CD8-positive, alpha-beta memory T cell (primary cell): ENCODE results near the gene EBLN1. TPM values are rescaled to one million over a fixed set of nuclear protein-coding genes. Genes with fewer than 3 reads are reported as not detected.

ENCODE experiments used
- CTCF ChIA-PET: fragments of 350-600 bp; sonication (Branson Sonifier 250); formaldehyde crosslinking; loops from one replicate; lab custom pipeline; 2021; ENCODE audit warnings: antibody characterized with exemption; lab: Charles Lee
- POLR2A ChIA-PET: fragments of 350-600 bp; sonication (Branson Sonifier 250); formaldehyde crosslinking; loops from one replicate; lab custom pipeline; 2021; ENCODE audit warnings: antibody characterized with exemption; lab: Charles Lee
- DNase-seq, 5 donors: peaks; one replicate each; pipeline versions ENCODE4 v3.0.0 to v3.0.0-alpha.2; 2020 to 2022; ENCODE audit warnings: mixed read lengths in 1 of 5
- H3K27ac ChIP-seq: one replicate; pipeline ENCODE4 v1.7.0; 2013; ENCODE audit warnings: low read depth, mild to moderate bottlenecking, low read length, moderate library complexity
- H3K27me3 ChIP-seq: 2 replicates; pipeline ENCODE4 v1.7.0; 2013; ENCODE audit warnings: low read length, mild to moderate bottlenecking; ENCODE audit not compliant: insufficient read depth, poor library complexity, severe bottlenecking
- H3K36me3 ChIP-seq: 2 replicates; pipeline ENCODE4 v1.7.0; 2013; ENCODE audit warnings: mild to moderate bottlenecking, low read length, moderate library complexity; ENCODE audit not compliant: insufficient read depth
- H3K4me1 ChIP-seq: 2 replicates; pipeline ENCODE4 v1.7.0; 2013; ENCODE audit warnings: mild to moderate bottlenecking, low read length, moderate library complexity; ENCODE audit not compliant: insufficient read depth
- H3K4me3 ChIP-seq: 2 replicates; pipeline ENCODE4 v1.7.0; 2013; ENCODE audit warnings: mild to moderate bottlenecking, low read length
- H3K9me3 ChIP-seq: 2 replicates; pipeline ENCODE4 v1.7.0; 2013; ENCODE audit warnings: mild to moderate bottlenecking, low read length
- H3K27ac Mint-ChIP-seq, 8 donors: one replicate each; pipeline ENCODE4 v1.8.0; 2020 to 2021; ENCODE audit warnings: mixed read lengths in 8 of 8, mild to moderate bottlenecking in 6 of 8, inconsistent platforms in 3 of 8, moderate library complexity in 3 of 8
- H3K27me3 Mint-ChIP-seq, 2 donors: one replicate each; pipeline ENCODE4 v1.8.0; 2020 to 2021; ENCODE audit warnings: mixed read lengths in 2 of 2, mild to moderate bottlenecking in 1 of 2, moderate library complexity in 1 of 2
- H3K36me3 Mint-ChIP-seq, 3 donors: one replicate each; pipeline ENCODE4 v1.8.0; 2020 to 2021; ENCODE audit warnings: mixed read lengths in 3 of 3, inconsistent platforms in 1 of 3, mild to moderate bottlenecking in 1 of 3
- H3K4me1 Mint-ChIP-seq, 3 donors: one replicate each; pipeline ENCODE4 v1.8.0; 2020 to 2021; ENCODE audit warnings: mixed read lengths in 3 of 3, inconsistent platforms in 1 of 3, mild to moderate bottlenecking in 1 of 3
- H3K4me3 Mint-ChIP-seq, 7 donors: one replicate each; pipeline ENCODE4 v1.8.0; 2020 to 2021; ENCODE audit warnings: mixed read lengths in 7 of 7, mild to moderate bottlenecking in 6 of 7, moderate library complexity in 4 of 7, inconsistent platforms in 2 of 7
- H3K9me3 Mint-ChIP-seq, 5 donors: one replicate each; pipeline ENCODE4 v1.8.0; 2020 to 2022; ENCODE audit warnings: mixed read lengths in 5 of 5, mild to moderate bottlenecking in 3 of 5, moderate library complexity in 2 of 5, inconsistent platforms in 1 of 5
- polyA plus RNA-seq: library from polyadenylated mRNA; unstranded; fragments of 300-500 nt; fragmentation: Illumina TruSeq; gene quantifications from one replicate; pipeline ENCODE4 v1.2.3, GENCODE V29; 2021
- total RNA-seq, 2 experiments: library from RNA; stranded (reverse); gene quantifications; one replicate each; pipeline ENCODE4 v1.2.3, GENCODE V29; 2021

EBLN1 gene
- total and polyA plus RNA-seq, 3 experiments from 2014 or later: not detected

DNA sequence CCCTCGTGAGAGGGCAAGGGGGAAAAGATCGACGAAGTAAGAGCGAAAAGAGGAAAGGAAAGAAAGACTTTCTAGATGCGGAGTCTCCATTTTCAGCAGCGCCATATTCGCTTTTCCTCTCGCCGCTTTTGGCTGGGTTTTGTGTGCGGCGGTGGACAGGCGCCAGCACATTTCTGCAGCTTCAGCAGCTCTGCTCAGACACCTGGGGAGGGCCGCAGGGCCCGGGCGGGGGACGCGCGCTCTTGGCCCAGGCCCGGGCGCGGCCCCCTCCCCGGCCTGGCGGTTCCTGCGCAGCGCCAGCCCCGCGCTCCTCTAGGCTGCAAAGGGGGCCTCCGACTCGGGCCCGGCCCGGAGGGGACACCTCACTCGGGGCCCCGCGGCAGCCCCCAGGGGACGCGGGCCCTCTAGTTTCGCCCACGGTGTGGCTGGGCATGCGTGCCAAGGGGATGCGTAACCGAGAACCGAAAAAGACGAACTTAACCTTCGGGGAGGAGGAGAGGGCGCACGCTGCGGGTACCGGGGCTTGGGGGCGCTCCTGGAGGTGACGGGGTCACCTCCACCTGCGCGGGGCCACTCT, 34.5 kb upstream of the EBLN1 start:
- H3K27me3 Mint-ChIP-seq: peaks cover 7 to 25% of the 10 kb centered on the region in 2 donors
- peaks cover 19 to 59% (median 28%) of the 10 kb centered on the region in 3 donors for H3K4me1 Mint-ChIP-seq
- peak overlapping the region; percentile 93 to 100 (median 98) for H3K27ac Mint-ChIP-seq
- CTCF ChIA-PET: interaction anchor here (1.6 kb wide), 1 partner anchor 184 kb away, joined by 8 read pairs; no protein-coding TSS in a partner anchor
- H3K4me1 ChIP-seq: peaks cover 2% of the 10 kb centered on the region
- no peaks in the 10 kb centered on the region for H3K9me3 Mint-ChIP-seq
- H3K27ac ChIP-seq: peak overlapping the region; percentile 82
- POLR2A ChIA-PET: interaction anchor here (0.6 to 2.2 kb wide), 6 partner anchors 24 to 249 kb away, joined by 3 to 9 read pairs (median 4); partner anchors contain the start of genes COMMD3 and DNAJC1
- peak overlapping the region; percentile 66 for H3K4me3 ChIP-seq
- H3K36me3 Mint-ChIP-seq: peaks cover 0 to 13% (median 0%) of the 10 kb centered on the region in 3 donors
- no peaks in the 10 kb centered on the region for H3K9me3 ChIP-seq
- peak overlapping the region; percentile 90 to 99 (median 96) for H3K4me3 Mint-ChIP-seq
- no peaks in the 10 kb centered on the region for H3K36me3 ChIP-seq
- no peaks in the 10 kb centered on the region for H3K27me3 ChIP-seq
- peak; percentile 16 to 67 (median 47) for DNase-seq

DNA sequence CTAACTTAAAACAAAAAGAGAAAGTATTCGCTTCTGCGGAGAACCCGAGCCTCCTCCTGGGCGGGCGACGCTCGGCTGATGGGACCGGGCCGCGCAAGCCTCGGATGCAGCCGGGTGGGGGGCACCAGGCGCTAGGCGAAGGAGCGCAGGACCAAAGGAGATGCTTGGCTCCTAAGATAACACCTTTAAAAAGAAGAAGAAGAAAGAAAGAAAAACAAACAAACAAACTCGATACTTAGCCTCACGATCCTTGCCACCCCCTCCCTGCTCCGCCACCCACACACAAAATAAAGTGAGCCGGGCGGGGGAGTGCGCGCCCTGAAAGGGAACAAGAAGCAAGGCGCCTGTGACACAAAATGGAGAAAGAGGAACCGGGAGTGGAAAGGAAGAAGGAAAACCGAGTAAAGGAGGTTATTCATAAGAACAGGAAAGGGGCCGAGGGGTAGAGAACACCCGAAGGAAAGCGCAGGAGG, 34.0 kb upstream of the EBLN1 start:
- DNase-seq: peak; percentile 25 to 77 (median 65)
- Mint-ChIP-seq H3K4me3 (peak overlapping the region; percentile 90 to 99 (median 95)), H3K9me3 (no peaks in the 10 kb centered on the region), H3K4me1 (peaks cover 24 to 61% (median 33%) of the 10 kb centered on the region in 3 donors), H3K36me3 (peaks cover 0 to 13% (median 0%) of the 10 kb centered on the region in 3 donors), H3K27ac (peak overlapping the region; percentile 93 to 100 (median 98)), H3K27me3 (peaks cover 7 to 20% of the 10 kb centered on the region in 2 donors)
- Histone ChIP-seq H3K4me1 (peaks cover 7% of the 10 kb centered on the region), H3K27me3 (no peaks in the 10 kb centered on the region), H3K36me3 (no peaks in the 10 kb centered on the region), H3K4me3 (peak overlapping the region; percentile 66), H3K27ac (peak overlapping the region; percentile 82), H3K9me3 (no peaks in the 10 kb centered on the region)
- CTCF ChIA-PET: interaction anchor here (1.6 kb wide), 1 partner anchor 185 kb away, joined by 8 read pairs; no protein-coding TSS in a partner anchor
- POLR2A ChIA-PET: interaction anchor here (1.2 to 1.6 kb wide), 2 partner anchors 80 to 185 kb away, joined by 4 to 5 read pairs; no protein-coding TSS in a partner anchor

DNA sequence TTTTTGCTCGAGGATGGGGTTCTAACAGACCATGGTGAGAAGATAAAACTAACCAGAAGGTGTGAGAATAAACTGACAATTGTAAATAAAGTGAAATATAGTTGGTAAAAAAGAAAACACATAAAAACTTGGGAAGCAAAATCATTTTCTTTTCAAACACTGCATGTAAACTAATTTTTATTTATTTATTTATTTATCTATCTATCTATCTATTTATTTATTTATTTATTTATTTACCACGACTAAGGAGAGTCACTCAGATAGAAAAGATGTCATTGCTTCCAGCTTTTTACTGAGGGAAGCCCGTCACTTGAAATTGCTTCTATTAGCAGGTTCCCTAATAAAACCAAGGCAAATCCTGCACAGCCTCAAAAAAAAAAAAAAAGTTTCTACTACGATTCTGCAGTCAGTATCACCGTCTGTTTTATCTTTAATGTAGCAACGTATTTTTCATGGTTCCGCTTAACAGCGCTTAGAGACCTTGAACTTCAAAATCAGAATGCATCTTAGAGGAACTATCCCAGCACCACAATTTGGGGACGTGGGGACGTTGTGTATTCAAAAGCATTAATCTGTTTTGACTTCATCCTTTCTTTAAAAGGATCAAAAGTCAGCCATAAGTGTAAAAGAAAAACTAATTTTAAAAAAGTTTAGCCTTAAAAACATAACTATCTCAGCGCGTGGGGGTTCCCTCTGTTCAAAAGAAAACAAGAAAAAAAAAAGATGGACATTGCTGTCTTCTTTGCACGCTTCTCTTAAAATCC, 33.3 kb upstream of the EBLN1 start:
- H3K36me3 Mint-ChIP-seq: peaks cover 0 to 13% (median 0%) of the 10 kb centered on the region in 3 donors
- peak overlapping the region; percentile 90 to 99 (median 95) for H3K4me3 Mint-ChIP-seq
- Histone ChIP-seq H3K27me3 (no peaks in the 10 kb centered on the region), H3K27ac (peak overlapping the region; percentile 82), H3K36me3 (no peaks in the 10 kb centered on the region), H3K9me3 (no peaks in the 10 kb centered on the region), H3K4me3 (peak overlapping the region; percentile 66), H3K4me1 (peaks cover 9% of the 10 kb centered on the region)
- ChIA-PET POLR2A (interaction anchor here (0.7 kb wide), 1 partner anchor 213 kb away, joined by 4 read pairs; no protein-coding TSS in a partner anchor), CTCF (no interaction called here)
- peaks cover 28 to 67% (median 39%) of the 10 kb centered on the region in 3 donors for H3K4me1 Mint-ChIP-seq
- peak overlapping the region; percentile 93 to 100 (median 98) for H3K27ac Mint-ChIP-seq
- H3K9me3 Mint-ChIP-seq: no peaks in the 10 kb centered on the region
- H3K27me3 Mint-ChIP-seq: peaks cover 5 to 19% of the 10 kb centered on the region in 2 donors
- DNase-seq: no peak

DNA sequence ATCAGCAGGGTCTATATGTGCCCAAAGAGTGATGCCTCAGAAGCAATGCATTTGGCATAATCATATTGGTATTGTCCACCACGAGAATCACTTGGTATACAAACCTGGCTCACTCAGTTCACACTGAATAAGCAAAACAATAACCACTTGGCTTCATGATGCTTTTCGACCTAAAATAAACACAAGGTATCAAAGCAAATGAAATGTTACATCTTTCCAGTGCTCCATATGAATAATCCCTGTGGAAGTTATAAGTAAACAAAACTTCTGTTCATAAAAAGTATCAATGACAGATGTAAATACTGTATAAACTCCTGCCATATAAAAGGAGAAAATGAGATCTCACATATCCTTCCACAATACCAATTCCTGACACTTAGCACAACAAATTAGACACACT, 29.8 kb upstream of the EBLN1 start:
- peaks cover 9% of the 10 kb centered on the region for H3K4me1 ChIP-seq
- H3K9me3 Mint-ChIP-seq: no peaks in the 10 kb centered on the region
- H3K27me3 ChIP-seq: no peaks in the 10 kb centered on the region
- no peaks in the 10 kb centered on the region for H3K36me3 ChIP-seq
- peak overlapping the region in 7 of 8 donors; percentile 15 to 86 (median 69) for H3K27ac Mint-ChIP-seq
- POLR2A ChIA-PET: no interaction called here
- H3K36me3 Mint-ChIP-seq: peaks cover 0 to 9% (median 0%) of the 10 kb centered on the region in 3 donors
- peaks cover 20 to 54% (median 34%) of the 10 kb centered on the region in 3 donors for H3K4me1 Mint-ChIP-seq
- H3K4me3 Mint-ChIP-seq: peak overlapping the region in 2 of 7 donors; percentile 5 to 62
- no peak for DNase-seq
- CTCF ChIA-PET: no interaction called here
- H3K27ac ChIP-seq: no peak overlapping the region
- H3K27me3 Mint-ChIP-seq: peaks cover 1 to 12% of the 10 kb centered on the region in 2 donors
- no peak overlapping the region for H3K4me3 ChIP-seq
- no peaks in the 10 kb centered on the region for H3K9me3 ChIP-seq

DNA sequence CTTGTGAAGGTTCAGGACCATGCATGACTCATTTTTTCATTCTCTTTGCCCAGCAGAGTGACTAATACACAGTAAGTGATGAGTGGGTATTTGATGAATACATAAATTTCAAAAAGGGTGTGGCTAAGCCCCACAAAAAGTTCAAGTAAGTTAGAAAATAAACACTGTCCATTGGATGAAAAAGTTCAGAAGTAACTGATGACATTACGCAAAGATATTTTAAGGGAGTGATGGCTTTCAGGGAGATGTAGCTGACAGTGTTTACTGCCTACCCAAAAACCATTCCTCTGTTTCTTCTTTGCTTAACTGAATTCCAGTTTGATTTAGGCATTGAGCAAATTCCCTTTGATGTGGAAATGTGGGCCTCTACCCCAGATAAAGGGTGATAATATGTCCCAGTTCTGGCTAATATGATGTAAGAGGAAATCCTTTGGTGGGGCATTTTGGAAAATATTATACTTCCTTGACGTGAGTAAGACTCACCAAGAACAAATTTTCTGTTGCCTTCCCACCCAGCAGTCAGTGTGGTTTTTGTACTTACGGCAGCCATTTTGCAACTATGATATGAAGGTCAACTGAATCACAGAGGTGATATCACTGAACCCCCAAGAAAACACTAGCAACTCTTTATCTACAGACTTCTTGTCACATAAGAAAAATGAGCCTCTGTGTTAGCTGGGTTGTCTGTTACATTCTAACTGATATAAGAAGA, 29.0 kb upstream of the EBLN1 start:
- Histone ChIP-seq H3K27ac (no peak overlapping the region), H3K27me3 (no peaks in the 10 kb centered on the region), H3K4me3 (no peak overlapping the region), H3K9me3 (no peaks in the 10 kb centered on the region), H3K4me1 (peaks cover 9% of the 10 kb centered on the region), H3K36me3 (no peaks in the 10 kb centered on the region)
- ChIA-PET POLR2A (interaction anchor here (0.8 kb wide), 1 partner anchor 18 kb away, joined by 3 read pairs; no protein-coding TSS in a partner anchor), CTCF (no interaction called here)
- Mint-ChIP-seq H3K36me3 (peaks cover 0 to 5% (median 0%) of the 10 kb centered on the region in 3 donors), H3K27ac (peak overlapping the region; percentile 15 to 86 (median 73)), H3K4me3 (peak overlapping the region in 2 of 7 donors; percentile 5 to 62), H3K27me3 (peaks cover 5 to 10% of the 10 kb centered on the region in 2 donors), H3K4me1 (peaks cover 18 to 51% (median 34%) of the 10 kb centered on the region in 3 donors), H3K9me3 (no peaks in the 10 kb centered on the region)
- DNase-seq: peak in 3 of 5 donors; percentile 9 to 68 (median 57)

DNA sequence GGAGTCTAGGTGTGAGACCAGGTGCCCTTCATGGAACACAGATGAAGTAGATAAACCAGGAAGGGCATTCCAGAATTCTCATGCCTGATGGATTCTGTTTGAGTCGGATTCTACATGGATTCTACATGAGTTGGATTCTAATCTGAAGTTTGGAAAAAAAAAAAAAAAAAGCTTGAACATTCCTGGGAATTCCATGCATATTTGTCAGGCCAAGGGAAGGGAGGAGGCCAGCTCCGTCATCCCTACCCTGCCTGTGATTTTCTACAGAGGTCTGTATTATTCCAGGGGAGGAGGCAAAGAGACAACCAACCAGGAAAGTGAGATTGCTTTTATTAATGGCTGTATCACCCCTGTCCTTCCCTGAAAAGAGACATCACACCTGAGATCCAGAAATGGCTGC, 27.8 kb upstream of the EBLN1 start:
- ChIA-PET CTCF (interaction anchor here (0.7 to 1.2 kb wide), 2 partner anchors 13 to 72 kb away, joined by 3 read pairs; no protein-coding TSS in a partner anchor), POLR2A (interaction anchor here (0.5 to 0.8 kb wide), 5 partner anchors 9 to 706 kb away, joined by 3 to 5 read pairs (median 4); no protein-coding TSS in a partner anchor)
- no peak overlapping the region for H3K27ac ChIP-seq
- peaks cover 8 to 21% of the 10 kb centered on the region in 2 donors for H3K27me3 Mint-ChIP-seq
- H3K9me3 Mint-ChIP-seq: peaks cover 0 to 6% (median 3%) of the 10 kb centered on the region in 5 donors
- peaks cover 9% of the 10 kb centered on the region for H3K4me1 ChIP-seq
- peak overlapping the region in 2 of 8 donors; percentile 3 to 35 for H3K27ac Mint-ChIP-seq
- DNase-seq: no peak
- no peaks in the 10 kb centered on the region for H3K27me3 ChIP-seq
- H3K4me3 ChIP-seq: no peak overlapping the region
- no peak overlapping the region for H3K4me3 Mint-ChIP-seq
- H3K9me3 ChIP-seq: no peaks in the 10 kb centered on the region
- H3K4me1 Mint-ChIP-seq: peaks cover 12 to 40% (median 23%) of the 10 kb centered on the region in 3 donors
- H3K36me3 ChIP-seq: no peaks in the 10 kb centered on the region
- H3K36me3 Mint-ChIP-seq: no peaks in the 10 kb centered on the region

DNA sequence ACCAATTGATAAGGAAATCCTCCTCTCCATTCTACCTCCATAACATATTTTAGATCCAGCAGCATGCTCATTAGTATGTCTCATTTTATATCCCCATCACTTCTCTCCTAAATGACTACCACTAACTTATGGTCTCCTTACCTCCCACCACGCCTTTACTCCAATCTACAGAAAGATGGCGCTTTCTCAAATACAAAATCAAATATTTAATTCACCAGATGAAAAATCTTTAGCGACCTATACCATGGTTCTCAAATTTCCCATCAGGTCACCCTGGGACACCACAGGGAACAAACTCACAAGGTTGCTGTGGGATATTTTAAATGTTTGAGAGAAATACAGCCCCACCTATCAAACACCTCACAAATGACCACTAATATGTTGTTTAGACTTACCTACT, 27.0 kb upstream of the EBLN1 start:
- Mint-ChIP-seq H3K27me3 (peaks cover 8 to 23% of the 10 kb centered on the region in 2 donors), H3K27ac (peak overlapping the region in 1 of 8 donors; percentile 1), H3K9me3 (peaks cover 0 to 6% (median 3%) of the 10 kb centered on the region in 5 donors), H3K36me3 (no peaks in the 10 kb centered on the region), H3K4me1 (peaks cover 11 to 34% (median 17%) of the 10 kb centered on the region in 3 donors), H3K4me3 (no peak overlapping the region)
- H3K4me1 ChIP-seq: peaks cover 9% of the 10 kb centered on the region
- POLR2A ChIA-PET: no interaction called here
- no peak for DNase-seq
- H3K9me3 ChIP-seq: no peaks in the 10 kb centered on the region
- no peak overlapping the region for H3K4me3 ChIP-seq
- H3K36me3 ChIP-seq: no peaks in the 10 kb centered on the region
- CTCF ChIA-PET: interaction anchor here (0.7 to 1.2 kb wide), 2 partner anchors 14 to 73 kb away, joined by 3 read pairs; no protein-coding TSS in a partner anchor
- peaks cover 5% of the 10 kb centered on the region for H3K27me3 ChIP-seq
- H3K27ac ChIP-seq: no peak overlapping the region
